ENCODE measurements around the gene ESRRA. TPM values are rescaled to one million over a fixed set of nuclear protein-coding genes. Genes with fewer than 3 reads are reported as not detected.

The ESRRA gene
- total RNA-seq, 2 experiments from 2014 or later: 10.9 to 12.0 TPM

DNA sequence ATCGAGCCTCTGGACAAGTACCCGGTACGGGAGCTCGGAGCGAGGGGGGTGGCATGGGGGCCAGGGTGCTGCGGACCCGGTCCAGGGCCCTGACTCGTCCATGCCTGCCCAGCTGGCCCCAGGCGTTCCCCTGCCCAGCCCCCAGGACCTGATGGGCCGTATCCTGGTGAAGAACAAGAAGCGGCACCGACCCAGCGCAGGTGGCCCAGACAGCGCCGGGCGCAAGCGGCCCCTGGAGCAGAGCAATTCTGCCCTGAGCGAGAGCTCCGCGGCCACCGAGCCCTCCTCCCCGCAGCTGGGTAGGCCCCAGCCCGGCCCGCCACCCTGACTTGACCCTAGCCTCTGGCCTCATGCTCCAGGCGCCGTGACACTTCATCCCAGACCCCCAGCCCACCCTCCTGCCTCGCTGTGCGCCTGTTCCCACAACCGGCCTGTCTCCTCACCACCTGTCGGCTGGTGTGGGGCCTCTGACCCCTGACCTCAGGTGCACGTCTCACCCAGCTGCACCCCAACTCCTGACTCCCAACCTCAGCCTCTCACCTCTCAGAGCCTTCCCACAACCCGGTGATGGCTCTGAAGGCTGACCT, 46.3 kb upstream of the ESRRA start:
- H3K27ac Mint-ChIP-seq: no peak overlapping the region
- no peak overlapping the region for H3K4me3 Mint-ChIP-seq
- H3K36me3 ChIP-seq (ENCODE audit: insufficient read depth, low read length): peaks cover 24% of the 10 kb centered on the region
- ATAC-seq (ENCODE audit: poor library complexity) (no peak), DNase-seq (no peak)
- no peaks in the 10 kb centered on the region for H3K9me3 Mint-ChIP-seq
- POLR2A ChIA-PET: no interaction called here
- H3K4me1 ChIP-seq (ENCODE audit: insufficient read depth, low read length): peaks cover 7% of the 10 kb centered on the region
- intact Hi-C loops (cut with DNase I, micrococcal nuclease): loop anchor here in 1 of 2 experiments (10.0 kb wide), 1 partner anchor 396 kb away; no protein-coding TSS in a partner anchor
- peaks cover 13% of the 10 kb centered on the region for H3K36me3 Mint-ChIP-seq (ENCODE audit: low read depth)
- TF ChIP-seq, protein P1, sequence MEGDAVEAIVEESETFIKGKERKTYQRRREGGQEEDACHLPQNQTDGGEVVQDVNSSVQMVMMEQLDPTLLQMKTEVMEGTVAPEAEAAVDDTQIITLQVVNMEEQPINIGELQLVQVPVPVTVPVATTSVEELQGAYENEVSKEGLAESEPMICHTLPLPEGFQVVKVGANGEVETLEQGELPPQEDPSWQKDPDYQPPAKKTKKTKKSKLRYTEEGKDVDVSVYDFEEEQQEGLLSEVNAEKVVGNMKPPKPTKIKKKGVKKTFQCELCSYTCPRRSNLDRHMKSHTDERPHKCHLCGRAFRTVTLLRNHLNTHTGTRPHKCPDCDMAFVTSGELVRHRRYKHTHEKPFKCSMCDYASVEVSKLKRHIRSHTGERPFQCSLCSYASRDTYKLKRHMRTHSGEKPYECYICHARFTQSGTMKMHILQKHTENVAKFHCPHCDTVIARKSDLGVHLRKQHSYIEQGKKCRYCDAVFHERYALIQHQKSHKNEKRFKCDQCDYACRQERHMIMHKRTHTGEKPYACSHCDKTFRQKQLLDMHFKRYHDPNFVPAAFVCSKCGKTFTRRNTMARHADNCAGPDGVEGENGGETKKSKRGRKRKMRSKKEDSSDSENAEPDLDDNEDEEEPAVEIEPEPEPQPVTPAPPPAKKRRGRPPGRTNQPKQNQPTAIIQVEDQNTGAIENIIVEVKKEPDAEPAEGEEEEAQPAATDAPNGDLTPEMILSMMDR (IDR thresholded peaks at IDR 0.05): no peak
- H3K9me3 ChIP-seq (ENCODE audit: control insufficient read depth in 1 of 2, insufficient read depth in 1 of 2, low read length in 2 of 2): no peaks in the 10 kb centered on the region
- no peak overlapping the region for H3K27ac ChIP-seq (ENCODE audit: low read depth in 1 of 2, low read length in 2 of 2)
- H3K27me3 Mint-ChIP-seq: no peaks in the 10 kb centered on the region
- no peaks in the 10 kb centered on the region for H3K27me3 ChIP-seq (ENCODE audit: control insufficient read depth in 1 of 2, insufficient read depth in 2 of 2, low read length in 2 of 2)
- CTCF ChIA-PET: interaction anchor here (1.0 kb wide), 1 partner anchor 55 kb away, joined by 3 read pairs; no protein-coding TSS in a partner anchor
- no peaks in the 10 kb centered on the region for H3K4me1 Mint-ChIP-seq (ENCODE audit: low read depth)
- no peak overlapping the region for H3K4me3 ChIP-seq (ENCODE audit: low read length)

DNA sequence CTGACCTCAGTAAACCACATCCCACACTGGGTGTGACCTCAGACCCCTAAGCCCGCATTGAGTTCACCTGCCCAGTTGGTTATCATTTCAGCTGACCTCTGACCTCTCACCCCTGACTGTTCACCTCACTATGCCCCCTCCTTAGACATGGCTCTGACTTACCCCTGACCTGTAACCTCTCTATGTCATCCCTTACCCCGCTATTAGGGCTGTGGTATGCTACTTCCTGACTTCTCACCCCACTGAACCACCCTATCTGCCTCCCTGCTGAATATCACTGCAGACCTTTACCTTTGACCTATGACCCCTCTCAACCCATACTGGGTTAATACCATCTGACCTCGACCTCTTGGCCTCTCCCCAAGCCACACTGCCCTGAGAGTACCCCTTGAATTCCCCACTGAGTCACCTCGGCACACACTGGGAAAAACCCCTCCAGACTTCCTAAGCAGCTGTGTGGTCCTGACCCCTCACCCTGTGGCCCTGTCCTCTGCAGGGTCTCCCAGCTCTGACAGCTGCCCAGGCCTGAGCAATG, 45.7 kb upstream of the ESRRA start:
- no peak overlapping the region for H3K27ac Mint-ChIP-seq
- peaks cover 7% of the 10 kb centered on the region for H3K4me1 ChIP-seq (ENCODE audit: insufficient read depth, low read length)
- H3K27ac ChIP-seq (ENCODE audit: low read depth in 1 of 2, low read length in 2 of 2): no peak overlapping the region
- ChIA-PET CTCF (no interaction called here), POLR2A (no interaction called here)
- TF ChIP-seq, protein P1 (IDR thresholded peaks at IDR 0.05): no peak
- no peak overlapping the region for H3K4me3 ChIP-seq (ENCODE audit: low read length)
- H3K36me3 Mint-ChIP-seq (ENCODE audit: low read depth): peaks cover 13% of the 10 kb centered on the region
- H3K27me3 ChIP-seq (ENCODE audit: control insufficient read depth in 1 of 2, insufficient read depth in 2 of 2, low read length in 2 of 2): no peaks in the 10 kb centered on the region
- H3K9me3 Mint-ChIP-seq: no peaks in the 10 kb centered on the region
- H3K27me3 Mint-ChIP-seq: no peaks in the 10 kb centered on the region
- no peak overlapping the region for H3K4me3 Mint-ChIP-seq
- intact Hi-C loops (cut with DNase I, micrococcal nuclease): loop anchor here in 1 of 2 experiments (10.0 kb wide), 1 partner anchor 395 kb away; no protein-coding TSS in a partner anchor
- peak in 1 of 14 experiments; percentile 40 for DNase-seq
- peaks cover 24% of the 10 kb centered on the region for H3K36me3 ChIP-seq (ENCODE audit: insufficient read depth, low read length)
- H3K9me3 ChIP-seq (ENCODE audit: control insufficient read depth in 1 of 2, insufficient read depth in 1 of 2, low read length in 2 of 2): no peaks in the 10 kb centered on the region
- H3K4me1 Mint-ChIP-seq (ENCODE audit: low read depth): no peaks in the 10 kb centered on the region
- no peak for ATAC-seq (ENCODE audit: poor library complexity)

- ChIA-PET POLR2A (no interaction called here), CTCF (no interaction called here)
Observed at GRCh38 chr11:64260147-64260708, 45.1 kb upstream of the ESRRA start.

More at GRCh38 chr11:64260147-64260708, 45.1 kb upstream of the ESRRA start:
- intact Hi-C loops (cut with DNase I, micrococcal nuclease): no loop called here
- DNase-seq (no peak), ATAC-seq (ENCODE audit: poor library complexity) (no peak)
- Mint-ChIP-seq H3K9me3 (no peaks in the 10 kb centered on the region), H3K4me1 (ENCODE audit: low read depth) (no peaks in the 10 kb centered on the region), H3K27me3 (no peaks in the 10 kb centered on the region), H3K4me3 (no peak overlapping the region), H3K27ac (no peak overlapping the region), H3K36me3 (ENCODE audit: low read depth) (peaks cover 13% of the 10 kb centered on the region)
- no peaks in the 10 kb centered on the region for H3K27me3 ChIP-seq (ENCODE audit: control insufficient read depth in 1 of 2, insufficient read depth in 2 of 2, low read length in 2 of 2)
- H3K36me3 ChIP-seq (ENCODE audit: insufficient read depth, low read length): peaks cover 24% of the 10 kb centered on the region
- TF ChIP-seq, protein P1 (IDR thresholded peaks at IDR 0.05): no peak
- no peaks in the 10 kb centered on the region for H3K9me3 ChIP-seq (ENCODE audit: control insufficient read depth in 1 of 2, insufficient read depth in 1 of 2, low read length in 2 of 2)
- H3K27ac ChIP-seq (ENCODE audit: low read depth in 1 of 2, low read length in 2 of 2): no peak overlapping the region
- H3K4me1 ChIP-seq (ENCODE audit: insufficient read depth, low read length): peaks cover 7% of the 10 kb centered on the region
- H3K4me3 ChIP-seq (ENCODE audit: low read length): no peak overlapping the region
